Pericardium fibroblast (primary cell): ENCODE measurements around the gene TAAR5. TPM values are rescaled to one million over a fixed set of nuclear protein-coding genes. Genes with fewer than 3 reads are reported as not detected.

Source experiments
- total RNA-seq: library from RNA; depleted of rRNA; stranded (reverse); fragments of >200 nt; gene quantifications from 2 replicates; pipeline ENCODE4 v1.2.3, GENCODE V29; 2015

TAAR5 gene
- total RNA-seq, result not detected in 2 replicates

GRCh38 chr6:132589454-132589853 is at the start of gene TAAR5:
Gene TAAR5, minus strand, starts transcription at chr6:132589741. Its CDS starts 55 bp downstream, at chr6:132589686.

GRCh38 chr6:132624175-132624574 is 34.6 kb upstream of the TAAR5 start, which contains the start of gene TAAR2:
Gene TAAR2, minus strand, starts transcription at chr6:132624275. Its CDS starts 0 bp downstream, at chr6:132624275.

GRCh38 chr6:132570221-132570777 is 19.2 kb downstream of the TAAR5 start, which contains the start of gene TAAR6:
Gene TAAR6, plus strand, starts transcription at chr6:132570322. Its CDS starts 0 bp downstream, at chr6:132570322.

GRCh38 chr6:132552372-132552771 is 37.2 kb downstream of the TAAR5 start, which contains the start of gene TAAR8:
Gene TAAR8, plus strand, starts transcription at chr6:132552672. Its CDS starts 21 bp downstream, at chr6:132552693.

Other genes starting within 250 kb of the TAAR5 start
- gene MOXD1, start 188.3 kb downstream of the TAAR5 start, total RNA-seq, result 1.4 and 27.5 TPM in 2 replicates
- 29.1 and 30.4 TPM in 2 replicates for gene STX7, start 76.6 kb downstream of the TAAR5 start, total RNA-seq
- gene TAAR9, start 51.5 kb downstream of the TAAR5 start, total RNA-seq, result not detected in 2 replicates
- gene TAAR8, start 37.1 kb downstream of the TAAR5 start, total RNA-seq, result not detected in 2 replicates
- gene TAAR6, start 19.4 kb downstream of the TAAR5 start, total RNA-seq, result not detected in 2 replicates
- gene TAAR2, start 34.5 kb upstream of the TAAR5 start, total RNA-seq, result not detected in 2 replicates
- gene TAAR1, start 69.4 kb upstream of the TAAR5 start, total RNA-seq, result not detected in 2 replicates
- 0.70 TPM in 1 of 2 replicates, not detected in the other for gene VNN1, start 124.3 kb upstream of the TAAR5 start, total RNA-seq
- 0.12 TPM in 1 of 2 replicates, not detected in the other for gene VNN2, start 168.2 kb upstream of the TAAR5 start, total RNA-seq
- 3.7 and 5.6 TPM in 2 replicates for gene SLC18B1, start 208.9 kb upstream of the TAAR5 start, total RNA-seq
- 3,510 and 4,405 TPM in 2 replicates for gene RPS12, start 224.8 kb upstream of the TAAR5 start, total RNA-seq